H9 (cell line): ENCODE measurements around the gene SLA2. TPM values are rescaled to one million over a fixed set of nuclear protein-coding genes. Genes with fewer than 3 reads are reported as not detected.

Source experiments
- DNase-seq: peaks from one replicate; pipeline ENCODE4 v3.0.0-alpha.2; 2017
- H2AFZ ChIP-seq: one replicate; pipeline ENCODE4 v1.6.1; 2013; ENCODE audit warnings: mild to moderate bottlenecking, low read length, control low read depth, moderate library complexity
- H2AK5ac ChIP-seq: 2 replicates; pipeline ENCODE4 v1.6.1; 2013; ENCODE audit warnings: low read length, control low read depth, mixed read lengths; ENCODE audit not compliant: insufficient read length
- H2BK120ac ChIP-seq: one replicate; pipeline ENCODE4 v1.6.1; 2013; ENCODE audit warnings: low read depth, mild to moderate bottlenecking, low read length, control low read depth, inconsistent platforms; ENCODE audit not compliant: poor library complexity, severe bottlenecking
- H2BK12ac ChIP-seq: 2 replicates; pipeline ENCODE4 v1.6.1; 2013; ENCODE audit warnings: low read length, control low read depth, mixed read lengths, low read depth; ENCODE audit not compliant: insufficient read length
- H2BK15ac ChIP-seq: 2 replicates; pipeline ENCODE4 v1.6.1; 2013; ENCODE audit warnings: low read depth, low read length, control low read depth
- H2BK20ac ChIP-seq: one replicate; pipeline ENCODE4 v1.6.1; 2013; ENCODE audit warnings: low read depth, mild to moderate bottlenecking, low read length, control low read depth, inconsistent platforms; ENCODE audit not compliant: poor library complexity, severe bottlenecking
- H2BK5ac ChIP-seq: 2 replicates; pipeline ENCODE4 v1.6.1; 2013; ENCODE audit warnings: low read length, control low read depth, mixed read lengths; ENCODE audit not compliant: insufficient read length
- H3K14ac ChIP-seq: 2 replicates; pipeline ENCODE4 v1.6.1; 2013; ENCODE audit warnings: low read length, control low read depth; ENCODE audit not compliant: insufficient read depth
- H3K18ac ChIP-seq: 2 replicates; pipeline ENCODE4 v1.6.1; 2013; ENCODE audit warnings: low read depth, mild to moderate bottlenecking, mixed read lengths, low read length, control low read depth; ENCODE audit not compliant: insufficient read length
- H3K23ac ChIP-seq: 2 replicates; pipeline ENCODE4 v1.6.1; 2013; ENCODE audit warnings: low read length, control low read depth, mixed read lengths, low read depth; ENCODE audit not compliant: insufficient read length
- H3K23me2 ChIP-seq: 2 replicates; pipeline ENCODE4 v1.6.1; 2013; ENCODE audit warnings: low read depth, mild to moderate bottlenecking, mixed read lengths, low read length, control low read depth; ENCODE audit not compliant: insufficient read length, poor library complexity, severe bottlenecking
- H3K27ac ChIP-seq: 2 replicates; pipeline ENCODE4 v1.5.1; 2013; ENCODE audit warnings: low read length, control low read depth, mixed read lengths, low read depth; ENCODE audit not compliant: insufficient read length
- H3K27me3 ChIP-seq: 2 replicates; pipeline ENCODE4 v1.6.1; 2013; ENCODE audit warnings: low read length, control low read depth, inconsistent platforms; ENCODE audit not compliant: insufficient read depth
- H3K4ac ChIP-seq: 2 replicates; pipeline ENCODE4 v1.6.1; 2013; ENCODE audit warnings: low read depth, mild to moderate bottlenecking, control low read depth, inconsistent platforms, low read length, moderate library complexity
- H3K4me1 ChIP-seq: 2 replicates; pipeline ENCODE4 v1.6.1; 2013; ENCODE audit warnings: low read length, control low read depth, inconsistent platforms; ENCODE audit not compliant: insufficient read depth
- H3K4me2 ChIP-seq: 2 replicates; pipeline ENCODE4 v1.6.1; 2013; ENCODE audit warnings: low read length, control low read depth, mixed read lengths; ENCODE audit not compliant: insufficient read length, insufficient read depth
- H3K56ac ChIP-seq: 2 replicates; pipeline ENCODE4 v1.6.1; 2013; ENCODE audit warnings: low read depth, mild to moderate bottlenecking, mixed read lengths, low read length, control low read depth; ENCODE audit not compliant: insufficient read length
- H3K79me1 ChIP-seq: 2 replicates; pipeline ENCODE4 v1.6.1; 2013; ENCODE audit warnings: low read depth, mild to moderate bottlenecking, moderate library complexity, low read length, control low read depth, inconsistent platforms; ENCODE audit not compliant: insufficient read depth, poor library complexity, severe bottlenecking
- H3K79me2 ChIP-seq: 2 replicates; pipeline ENCODE4 v1.6.1; 2013; ENCODE audit warnings: low read length, control low read depth, inconsistent platforms; ENCODE audit not compliant: insufficient read depth
- H3K9ac ChIP-seq: 2 replicates; pipeline ENCODE4 v1.6.1; 2013; ENCODE audit warnings: low read length, control low read depth, mixed read lengths; ENCODE audit not compliant: insufficient read length; ENCODE audit errors: extremely low read depth
- H3K9me3 ChIP-seq: one replicate; pipeline ENCODE4 v1.6.1; 2013; ENCODE audit warnings: low read depth, low read length, inconsistent platforms; ENCODE audit not compliant: control insufficient read depth
- H3T11ph ChIP-seq: one replicate; pipeline ENCODE4 v1.6.1; 2013; ENCODE audit warnings: mild to moderate bottlenecking, low read length, control low read depth, inconsistent platforms
- H4K20me1 ChIP-seq: one replicate; pipeline ENCODE4 v1.6.1; 2013; ENCODE audit not compliant: control insufficient read depth, insufficient read length, insufficient read depth
- H4K5ac ChIP-seq: 2 replicates; pipeline ENCODE4 v1.6.1; 2013; ENCODE audit warnings: low read depth, mild to moderate bottlenecking, mixed read lengths, low read length, control low read depth; ENCODE audit not compliant: insufficient read length
- H4K8ac ChIP-seq: replicated peaks from 2 replicates; pipeline ENCODE4 v1.6.1; 2013; ENCODE audit warnings: low read length, control low read depth, mixed read lengths, low read depth; ENCODE audit not compliant: insufficient read length
- H4K91ac ChIP-seq: 2 replicates; pipeline ENCODE4 v1.6.1; 2013; ENCODE audit warnings: low read depth, mild to moderate bottlenecking, moderate library complexity, mixed read lengths, low read length, control low read depth; ENCODE audit not compliant: insufficient read length
- H3K27ac Mint-ChIP-seq, 3 experiments: 2 replicates in 2 of 3; 3 replicates in 1 of 3; pipeline ENCODE4 v1.8.0; 2020 to 2021; ENCODE audit warnings: mixed read lengths in 3 of 3, mild to moderate bottlenecking in 1 of 3, moderate library complexity in 1 of 3
- H3K27me3 Mint-ChIP-seq: 2 replicates; pipeline ENCODE4 v1.8.0; 2021; ENCODE audit warnings: low read depth, mild to moderate bottlenecking, moderate library complexity, mixed read lengths
- H3K36me3 Mint-ChIP-seq, 3 experiments: 2 replicates in 2 of 3; 3 replicates in 1 of 3; pipeline ENCODE4 v1.8.0; 2020 to 2021; ENCODE audit warnings: low read depth in 3 of 3, mixed read lengths in 3 of 3; ENCODE audit not compliant: insufficient read depth in 1 of 3
- H3K4me1 Mint-ChIP-seq, 2 experiments: 2 replicates each; pipeline ENCODE4 v1.8.0; 2020; ENCODE audit warnings: mixed read lengths in 2 of 2
- H3K4me3 Mint-ChIP-seq, 2 experiments: 2 replicates in 1 of 2; 3 replicates in 1 of 2; pipeline ENCODE4 v1.8.0; 2020 to 2021; ENCODE audit warnings: mild to moderate bottlenecking in 2 of 2, mixed read lengths in 2 of 2, moderate library complexity in 1 of 2
- H3K9me3 Mint-ChIP-seq, 2 experiments: 2 replicates in 1 of 2; 3 replicates in 1 of 2; pipeline ENCODE4 v1.8.0; 2020; ENCODE audit warnings: mild to moderate bottlenecking in 2 of 2, mixed read lengths in 2 of 2, moderate library complexity in 1 of 2
- CTCF ChIP-seq: fragments of 200-600 bp; sonication (generic); conservative IDR thresholded peaks from 3 replicates; pipeline ENCODE4 v1.8.0; 2021; ENCODE audit warnings: antibody characterized with exemption, mild to moderate bottlenecking
- WGBS: extraction: QIAGEN DNeasy Blood & Tissue Kit; methylation state at CpG from one replicate; pipeline ENCODE4 v1.1.7; 2013; ENCODE audit warnings: missing lambda C conversion rate, low lambda C conversion rate, mixed read lengths; ENCODE audit not compliant: insufficient read length; ENCODE audit errors: extremely low coverage; 5-methylcytosine and 5-hydroxymethylcytosine counted together
- total RNA-seq: library from RNA; stranded (reverse); gene quantifications from 2 replicates; pipeline ENCODE4 v1.2.1, GENCODE V29; 2021

SLA2 gene
- total RNA-seq, 1 experiment from 2014 or later: 0.20 TPM

- H4K5ac ChIP-seq: no peak overlapping the region
- Mint-ChIP-seq H3K4me1 (peaks cover 37 to 38% of the 10 kb centered on the region in 2 experiments), H3K9me3 (no peaks in the 10 kb centered on the region; a peak in 1 of 5 replicates), H3K36me3 (peaks cover 21 to 32% (median 28%) of the 10 kb centered on the region in 3 experiments; a peak in 6 of 7 replicates), H3K4me3 (peak overlapping the region; percentile 89 to 92), H3K27ac (peak overlapping the region in 2 of 3 experiments; percentile 44 to 52; a peak in 1 of 7 replicates), H3K27me3 (no peaks in the 10 kb centered on the region)
- no peak overlapping the region for H2BK12ac ChIP-seq
- no peak overlapping the region for H3K27ac ChIP-seq
- no peak overlapping the region for H2BK5ac ChIP-seq
- no peak overlapping the region for H4K8ac ChIP-seq
- H4K20me1 ChIP-seq: no peaks in the 10 kb centered on the region
- no peak overlapping the region for H3T11ph ChIP-seq
- no peaks in the 10 kb centered on the region for H3K27me3 ChIP-seq
- H3K4ac ChIP-seq: no peak overlapping the region
- no peak overlapping the region for H4K91ac ChIP-seq
- H3K18ac ChIP-seq: no peak overlapping the region
- no peak for TF ChIP-seq CTCF
- no peak overlapping the region for H2AK5ac ChIP-seq
- H3K79me1 ChIP-seq: no peaks in the 10 kb centered on the region
- no peak overlapping the region for H2BK20ac ChIP-seq
- H2BK15ac ChIP-seq: no peak overlapping the region
- H3K9me3 ChIP-seq: no peaks in the 10 kb centered on the region
- H2BK120ac ChIP-seq: no peak overlapping the region
- no peak overlapping the region for H3K14ac ChIP-seq
- no peak overlapping the region for H3K56ac ChIP-seq
- peaks cover 30% of the 10 kb centered on the region for H3K23me2 ChIP-seq
- no peak overlapping the region for H3K9ac ChIP-seq
- H3K23ac ChIP-seq: no peak overlapping the region
- no peaks in the 10 kb centered on the region; the same call in 1 of the 2 replicates for H3K4me1 ChIP-seq
- no CpG with 5 or more reads among the region's 1 CpG for WGBS
- DNase-seq: no peak
- H3K4me2 ChIP-seq: no peak overlapping the region
- H3K79me2 ChIP-seq: peaks cover 12% of the 10 kb centered on the region; the same call in 1 of the 2 replicates
- no peak overlapping the region for H2AFZ ChIP-seq
Observed at GRCh38 chr20:36576081-36576445, 69.9 kb downstream of the SLA2 start.
